CD4-positive, alpha-beta T cell treated with Interleukin-15 for 4 hours (primary cell): ENCODE measurements around the gene CEACAM5.
A peak's percentile ranks its signal among the peaks of the same experiment; 100 is the strongest.
"Not testable (repeated sequence)": the region's sequence is repeated elsewhere in the genome, so short reads cannot be mapped to it uniquely, and the experiment has no call there.

ENCODE experiments used
- DNase-seq: peaks from one replicate; pipeline ENCODE4 v3.0.0-alpha.2; 2020; ENCODE audit warnings: low spot score

Gene CEACAM5

DNA sequence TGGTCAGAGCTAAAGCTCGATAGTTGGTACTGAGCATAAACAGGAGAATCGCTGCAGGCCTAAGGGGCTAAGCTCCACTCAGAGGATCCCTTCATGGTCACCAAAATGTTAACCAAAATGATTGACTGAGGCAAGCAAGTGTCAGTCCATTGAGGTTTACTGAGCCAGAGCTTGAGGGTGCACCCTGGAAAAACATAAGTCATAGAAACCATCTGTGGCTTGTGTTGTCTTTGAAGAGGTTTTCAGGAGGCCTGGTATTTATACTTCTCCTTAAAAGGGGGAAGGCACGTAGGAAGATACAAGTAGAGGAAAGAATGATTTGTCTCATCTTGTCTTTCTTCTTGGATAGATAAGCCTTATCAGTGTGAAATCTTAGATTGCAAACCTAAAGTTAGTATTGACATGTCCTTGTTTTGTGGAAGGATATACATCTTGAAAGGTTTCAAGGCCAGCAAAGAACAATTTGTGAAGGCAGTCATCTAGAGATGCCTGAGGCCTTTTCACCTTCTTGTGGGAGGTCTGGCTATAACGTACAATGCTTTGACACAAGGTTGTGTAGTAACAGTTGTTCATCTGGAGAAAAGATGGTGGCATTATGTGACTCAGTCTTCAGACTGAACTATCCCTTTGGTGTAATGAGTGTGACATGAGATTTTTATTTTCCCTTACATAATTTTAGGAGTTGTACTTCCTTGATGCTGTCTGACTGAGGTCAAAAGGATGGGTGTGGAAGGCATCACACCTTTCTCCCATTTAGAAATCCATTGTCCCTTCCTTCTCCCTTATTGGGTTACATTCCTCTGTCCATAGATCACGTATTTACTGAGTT, 32.2 kb downstream of the CEACAM5 start:
- no peak for DNase-seq

DNA sequence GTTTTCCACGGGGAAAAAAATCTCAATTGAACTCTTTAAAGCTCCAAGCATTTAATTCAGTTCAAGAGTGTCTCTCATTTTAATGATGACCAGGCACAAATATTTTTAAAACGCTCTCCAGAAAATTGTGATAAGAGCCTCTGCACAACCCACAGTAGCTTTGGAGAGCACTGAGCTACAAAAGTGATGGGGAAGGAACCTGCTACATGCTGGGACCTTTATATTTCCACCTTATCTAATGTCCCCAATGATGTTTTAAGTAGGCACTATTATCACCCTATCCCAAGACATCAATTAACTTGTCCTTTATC, 32.8 kb downstream of the CEACAM5 start:
- DNase-seq: no peak

DNA sequence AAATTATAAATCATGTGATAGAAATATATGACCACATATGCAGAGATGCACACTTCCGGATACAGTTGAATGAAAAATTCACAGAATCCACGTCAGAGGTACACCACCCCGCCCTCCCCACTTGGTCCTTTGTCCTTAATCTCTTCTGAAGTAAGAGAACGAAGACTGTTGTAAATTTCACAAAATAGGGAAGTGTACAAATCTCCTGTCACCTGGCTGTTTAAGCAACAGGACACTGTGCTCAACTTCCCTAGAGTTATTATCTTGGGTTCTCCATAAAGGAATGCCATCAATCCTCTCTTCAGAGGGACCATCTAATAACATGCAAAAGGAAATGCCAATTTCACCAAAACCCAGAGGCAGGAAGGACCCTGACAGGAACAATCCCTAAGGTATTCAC, 36.4 kb downstream of the CEACAM5 start:
- no peak for DNase-seq

DNA sequence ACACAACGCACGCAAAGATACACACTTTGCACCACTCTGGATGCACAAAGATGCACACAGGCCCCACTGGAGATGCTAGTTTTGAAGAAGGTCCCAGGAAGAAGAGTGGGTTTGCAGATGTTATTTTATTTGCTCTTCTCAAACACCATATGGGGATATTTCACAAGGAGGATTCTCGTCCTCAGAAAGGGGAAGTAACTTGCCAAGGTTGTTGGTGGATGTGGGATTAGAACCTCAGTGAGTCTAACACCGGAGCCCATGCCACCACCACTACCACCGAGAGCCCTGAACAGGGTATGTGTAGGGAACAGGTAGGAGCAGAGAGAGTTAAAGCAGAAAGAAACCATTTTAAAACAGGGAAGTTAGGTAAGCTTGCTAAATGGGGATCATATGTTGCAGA, 37.3 kb downstream of the CEACAM5 start:
- DNase-seq: no peak

DNA sequence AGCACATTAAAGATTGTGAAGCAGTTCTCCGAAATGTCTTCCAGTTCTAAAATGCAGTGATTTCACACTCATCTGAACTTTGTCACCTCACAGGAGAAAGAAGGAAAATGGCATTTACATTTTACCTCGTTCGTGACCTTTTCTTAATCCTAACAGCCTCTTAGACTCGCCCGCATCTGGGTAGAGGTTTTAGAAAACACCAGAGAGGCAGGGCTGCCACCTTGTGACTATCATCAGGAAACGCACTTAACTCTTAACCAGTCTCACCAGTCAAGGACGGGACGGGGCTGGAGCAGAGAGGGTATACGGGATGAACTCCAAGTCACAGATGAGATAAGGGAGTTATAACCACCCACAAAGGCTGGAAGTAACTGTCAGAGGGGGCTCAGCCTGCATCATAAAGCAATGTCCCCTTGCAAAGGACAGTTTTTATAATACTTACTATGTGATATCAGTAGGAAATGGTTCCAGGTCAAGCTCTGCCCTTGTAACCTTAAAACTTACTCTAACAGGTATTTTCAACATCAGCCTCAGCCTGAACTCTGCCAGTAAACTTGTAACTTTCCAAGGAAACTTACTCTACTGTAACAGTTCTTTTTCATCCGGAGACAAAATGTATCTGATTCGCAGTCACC, 38.3 kb downstream of the CEACAM5 start:
- peak; percentile 29 for DNase-seq

DNA sequence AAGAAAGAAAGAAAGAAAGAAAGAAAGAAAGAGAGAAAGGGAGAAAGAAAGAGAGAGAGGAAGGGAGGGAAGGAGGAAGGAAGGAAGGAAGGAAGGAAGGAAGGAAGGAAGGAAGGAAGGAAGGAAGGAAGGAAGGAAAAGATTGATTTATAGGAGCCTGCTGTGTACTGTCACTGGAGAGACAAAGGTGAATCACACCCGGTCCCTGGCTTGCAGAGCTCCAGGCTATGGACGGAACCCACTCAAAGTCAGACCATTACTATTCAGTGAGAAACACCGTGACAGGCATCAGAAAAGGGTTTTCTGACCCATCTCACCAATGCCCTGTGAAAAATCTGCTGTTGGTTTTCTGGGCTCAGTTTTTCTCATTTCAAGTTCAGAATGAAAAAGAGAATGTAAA, 39.6 kb downstream of the CEACAM5 start:
- no peak for DNase-seq

DNA sequence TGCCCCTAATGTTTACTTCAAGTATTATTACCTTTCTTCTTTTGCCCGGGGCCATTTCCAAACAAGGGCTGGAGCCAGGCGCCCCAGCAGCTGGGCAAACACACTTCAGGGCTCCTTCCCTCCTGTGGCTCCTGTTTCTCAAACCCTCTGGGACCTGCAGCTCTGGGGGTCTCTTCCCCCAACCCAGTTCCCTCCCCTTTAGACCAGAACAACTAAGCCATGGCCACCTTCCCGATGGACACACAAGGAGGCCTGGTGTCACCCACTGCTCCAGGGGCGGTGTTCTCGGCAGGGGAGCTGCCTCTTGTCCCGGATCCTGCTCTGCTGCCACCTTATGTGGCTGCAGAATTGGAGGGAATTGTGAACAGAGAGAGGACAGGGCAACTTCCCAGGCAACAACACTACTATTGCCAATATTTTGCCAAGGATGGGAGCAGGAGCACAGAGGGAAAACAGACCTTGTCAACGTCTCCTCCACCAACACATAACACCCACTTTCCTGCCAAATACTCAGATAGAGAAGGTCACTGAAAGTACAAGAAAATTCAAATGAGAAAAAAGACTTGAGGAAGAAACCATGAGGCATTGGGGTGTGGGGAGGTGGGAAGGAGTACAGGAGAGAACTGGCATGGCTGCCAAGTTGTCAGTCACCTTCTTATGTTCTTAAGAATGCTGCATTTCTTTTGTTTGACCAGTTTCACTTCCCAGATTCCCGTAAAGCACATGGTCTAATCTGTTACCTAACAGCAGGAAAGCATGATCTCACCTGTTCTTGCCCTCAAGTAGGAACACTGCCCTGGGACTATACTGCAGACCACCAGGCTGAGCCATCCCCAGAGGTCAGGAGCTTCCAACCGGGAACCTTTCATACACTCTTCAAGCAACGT, 42.1 kb downstream of the CEACAM5 start:
- not testable (repeated sequence) for DNase-seq

DNA sequence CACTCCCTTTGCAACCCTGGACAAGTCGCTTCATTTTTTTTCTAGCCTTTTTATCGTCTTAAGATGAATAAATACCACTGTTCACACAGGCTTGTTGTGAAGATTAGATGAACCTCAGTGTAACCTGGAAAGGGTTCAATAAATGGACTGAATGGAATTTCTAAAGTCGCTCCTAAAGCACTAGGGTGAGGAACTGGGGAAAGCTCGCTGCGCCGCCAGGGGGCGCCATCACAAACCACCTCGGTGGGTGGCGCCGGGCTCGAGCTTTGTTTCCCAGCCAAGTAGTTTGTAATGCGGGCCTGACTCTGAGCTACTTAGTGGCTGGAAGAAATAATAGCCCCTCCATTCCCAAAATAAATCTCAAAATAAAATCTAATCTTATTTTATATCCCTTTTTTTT, 44.7 kb downstream of the CEACAM5 start:
- peak; percentile 68 for DNase-seq

DNA sequence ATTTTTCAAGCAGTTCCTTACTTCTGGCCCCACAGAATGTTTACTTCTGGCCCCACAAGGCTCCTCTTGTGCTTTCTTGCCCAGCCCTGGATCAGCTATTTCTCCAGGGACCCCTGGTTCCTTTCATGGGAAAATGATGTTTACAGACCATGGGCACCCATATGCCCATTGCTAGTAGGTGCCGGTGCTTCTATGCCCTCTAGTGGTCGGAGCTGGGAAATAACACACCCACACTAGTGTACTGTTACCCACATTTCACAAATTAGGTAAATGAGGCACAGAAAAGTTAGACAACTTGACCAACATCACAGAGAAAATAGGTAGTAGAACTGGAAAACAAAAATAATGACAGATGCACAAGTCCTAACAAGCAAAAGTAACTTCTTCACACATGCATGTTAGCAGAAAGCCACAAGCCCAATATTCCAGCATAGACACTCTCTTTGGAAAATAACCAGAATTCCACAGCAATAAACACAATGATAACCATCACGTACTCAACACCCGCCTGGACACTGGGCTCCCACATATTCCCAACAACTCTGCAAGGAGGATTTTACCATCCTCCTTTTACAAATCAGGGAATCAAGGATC, 45.6 kb downstream of the CEACAM5 start:
- peak; percentile 74 for DNase-seq

DNA sequence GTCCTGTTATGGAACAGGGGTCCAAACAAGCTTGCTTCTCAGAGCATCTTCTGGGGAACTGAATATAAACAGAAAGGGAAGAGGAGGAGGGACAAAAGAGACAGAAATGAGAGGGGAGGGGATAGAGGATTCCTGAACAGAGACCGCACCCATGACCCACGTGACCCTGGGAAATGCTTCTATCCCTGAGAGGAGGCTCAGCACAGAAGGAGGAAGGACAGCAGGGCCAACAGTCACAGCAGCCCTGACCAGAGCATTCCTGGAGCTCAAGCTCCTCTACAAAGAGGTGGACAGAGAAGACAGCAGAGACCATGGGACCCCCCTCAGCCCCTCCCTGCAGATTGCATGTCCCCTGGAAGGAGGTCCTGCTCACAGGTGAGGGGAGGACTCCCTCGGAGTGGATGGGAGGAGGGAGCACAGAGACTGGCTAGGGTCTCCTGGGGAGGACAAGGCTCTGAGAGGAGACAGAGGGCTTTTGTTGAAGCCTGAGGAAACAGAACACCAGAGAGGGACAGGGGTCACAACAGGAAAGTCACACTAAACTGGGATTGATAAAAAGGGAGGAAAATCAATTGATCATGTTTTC, 47.0 kb downstream of the CEACAM5 start, which contains the start of gene CEACAM6:
CEACAM6 (plus strand) TSS at position 203 of the 586 bp plus-strand sequence; CDS start at position 312, 109 bp downstream.
- DNase-seq: no peak

DNA sequence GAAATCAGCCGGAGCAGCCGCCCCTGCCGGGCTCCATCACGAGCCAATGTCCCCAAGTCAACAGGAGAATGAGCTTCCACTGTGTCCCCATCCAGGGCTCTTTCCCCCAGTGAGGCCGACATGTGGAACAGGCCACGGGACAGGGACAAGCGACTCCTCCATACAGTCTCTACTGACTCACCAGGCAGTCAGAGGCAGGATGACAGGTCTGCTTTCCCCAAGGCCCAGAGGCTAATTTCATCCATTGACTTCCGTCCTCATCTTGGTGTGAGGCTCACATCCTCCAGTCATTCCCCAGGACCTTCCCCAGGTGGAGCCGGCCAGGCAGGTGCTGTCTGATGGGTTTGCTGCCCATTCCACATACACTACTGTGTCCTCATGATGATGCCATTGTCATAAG, 50.4 kb downstream of the CEACAM5 start:
- DNase-seq: no peak

DNA sequence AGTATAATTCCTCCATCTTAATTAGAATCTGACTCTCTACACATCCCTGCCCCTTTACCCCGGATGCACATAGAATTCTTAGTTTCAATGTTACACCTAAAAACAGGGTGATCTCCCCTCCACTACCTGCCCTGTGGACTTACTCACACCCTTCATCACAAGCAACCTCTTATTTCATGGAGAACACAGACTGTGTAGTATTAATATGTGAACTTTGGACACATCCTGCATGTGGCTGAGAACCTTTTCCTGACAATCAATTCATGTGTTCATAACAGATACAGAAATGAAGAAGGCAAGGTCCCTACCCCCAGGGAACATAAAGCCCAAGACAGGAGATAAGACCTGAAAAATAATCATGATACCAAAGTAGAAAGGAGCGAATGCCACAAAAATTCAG, 58.7 kb downstream of the CEACAM5 start:
- DNase-seq: no peak

DNA sequence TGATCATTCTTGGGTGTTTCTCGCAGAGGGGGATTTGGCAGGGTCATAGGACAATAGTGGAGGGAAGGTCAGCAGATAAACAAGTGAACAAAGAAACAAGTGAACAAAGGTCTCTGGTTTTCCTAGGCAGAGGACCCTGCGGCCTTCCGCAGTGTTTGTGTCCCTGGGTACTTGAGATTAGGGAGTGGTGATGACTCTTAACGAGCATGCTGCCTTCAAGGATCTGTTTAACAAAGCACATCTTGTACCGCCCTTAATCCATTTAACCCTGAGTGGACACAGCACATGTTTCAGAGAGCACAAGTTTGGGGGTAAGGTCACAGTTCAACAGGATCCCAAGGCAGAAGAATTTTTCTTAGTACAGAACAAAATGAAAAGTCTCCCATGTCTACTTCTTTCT, 59.7 kb downstream of the CEACAM5 start:
- DNase-seq: not testable (repeated sequence)

DNA sequence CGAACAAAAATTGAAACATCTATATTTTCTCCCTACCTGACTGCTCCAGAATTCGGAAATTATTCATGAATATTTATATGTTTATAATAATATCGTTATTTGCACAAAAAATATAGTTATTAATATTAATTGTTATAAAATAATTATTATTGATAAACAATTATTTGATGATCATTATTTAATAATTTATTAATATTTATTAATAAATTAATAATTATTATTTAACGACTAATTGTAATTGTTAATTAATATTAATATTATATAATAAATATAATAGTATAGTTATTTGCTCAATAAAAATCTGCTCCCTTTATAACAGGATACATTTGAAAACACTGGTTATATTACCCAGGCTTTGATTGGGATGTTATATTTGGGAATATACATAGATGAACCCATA, 61.2 kb downstream of the CEACAM5 start:
- no peak for DNase-seq

DNA sequence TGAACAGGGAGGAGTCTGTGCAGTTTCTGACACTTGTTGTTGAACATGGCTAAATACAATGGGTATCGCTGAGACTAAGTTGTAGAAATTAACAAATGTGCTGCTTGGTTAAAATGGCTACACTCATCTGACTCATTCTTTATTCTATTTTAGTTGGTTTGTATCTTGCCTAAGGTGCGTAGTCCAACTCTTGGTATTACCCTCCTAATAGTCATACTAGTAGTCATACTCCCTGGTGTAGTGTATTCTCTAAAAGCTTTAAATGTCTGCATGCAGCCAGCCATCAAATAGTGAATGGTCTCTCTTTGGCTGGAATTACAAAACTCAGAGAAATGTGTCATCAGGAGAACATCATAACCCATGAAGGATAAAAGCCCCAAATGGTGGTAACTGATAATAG, 63.0 kb downstream of the CEACAM5 start:
- DNase-seq: no peak

DNA sequence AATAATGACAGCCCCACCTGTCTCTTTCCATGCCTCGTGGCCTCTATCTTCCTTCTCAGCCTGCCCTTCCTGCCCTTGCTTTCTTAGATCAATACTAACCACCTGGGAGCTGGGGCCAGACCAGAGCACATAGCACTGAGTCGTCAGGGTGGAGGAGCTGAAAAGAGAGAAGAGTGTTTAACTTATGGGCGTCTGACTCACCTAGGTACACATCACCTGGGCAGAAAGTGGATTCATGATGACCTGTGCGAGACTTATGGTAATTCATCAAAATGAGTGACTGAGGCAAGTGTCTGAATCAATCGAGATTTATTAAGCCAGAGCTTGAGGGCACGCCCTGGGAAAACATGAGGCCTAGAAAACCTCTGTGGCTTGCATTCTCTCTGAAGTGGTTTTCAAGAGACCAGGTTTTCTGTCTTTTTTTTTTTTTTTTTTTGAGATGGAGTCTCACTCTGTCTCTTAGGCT, 66.1 kb downstream of the CEACAM5 start:
- DNase-seq: peak; percentile 67

DNA sequence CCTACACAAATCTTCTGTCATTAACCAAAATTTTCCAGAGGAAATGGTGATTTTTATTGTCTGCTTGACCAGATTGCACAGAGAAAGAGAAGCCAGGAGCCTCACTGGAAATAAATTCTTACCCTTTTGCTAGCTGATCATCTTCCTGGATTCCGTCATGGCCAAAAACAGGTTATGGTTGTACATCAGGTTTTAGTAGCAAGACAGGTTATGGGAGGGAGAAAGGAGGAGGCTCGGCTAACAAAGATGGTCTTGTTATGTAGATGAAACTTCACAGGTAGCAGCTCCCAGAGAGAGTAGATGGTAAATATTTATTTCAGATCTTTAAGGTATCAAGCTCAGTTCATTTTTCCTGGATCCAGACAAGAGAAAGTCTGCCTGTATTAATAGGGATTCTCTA, 68.3 kb downstream of the CEACAM5 start:
- DNase-seq: no peak
